Mononuclear cell (primary cell): Measurements from ENCODE around the gene UBN2. TPM values are rescaled to one million over a fixed set of nuclear protein-coding genes. Genes with fewer than 3 reads are reported as not detected.

ENCODE experiments used
- H3K27me3 ChIP-seq: 2 replicates; pipeline ENCODE4 v1.6.0; 2011; ENCODE audit warnings: low read length, control low read depth; ENCODE audit not compliant: insufficient read depth
- H3K4me1 ChIP-seq: 2 replicates; pipeline ENCODE4 v1.5.1; 2011; ENCODE audit warnings: mild to moderate bottlenecking, low read length, control low read depth; ENCODE audit not compliant: insufficient read depth
- H3K4me3 ChIP-seq: 2 replicates; pipeline ENCODE4 v1.5.1; 2011; ENCODE audit warnings: mild to moderate bottlenecking, low read length, moderate library complexity
- H3K9me3 ChIP-seq: 2 replicates; pipeline ENCODE4 v1.5.1; 2011; ENCODE audit warnings: low read depth, mild to moderate bottlenecking, control low read depth, low read length
- total RNA-seq: library from RNA; depleted of rRNA; stranded (reverse); fragments of >200 nt; gene quantifications from one replicate; pipeline ENCODE4 v1.2.3, GENCODE V29; 2012

Gene UBN2
- total RNA-seq, 1 donor = 6.0 TPM

DNA sequence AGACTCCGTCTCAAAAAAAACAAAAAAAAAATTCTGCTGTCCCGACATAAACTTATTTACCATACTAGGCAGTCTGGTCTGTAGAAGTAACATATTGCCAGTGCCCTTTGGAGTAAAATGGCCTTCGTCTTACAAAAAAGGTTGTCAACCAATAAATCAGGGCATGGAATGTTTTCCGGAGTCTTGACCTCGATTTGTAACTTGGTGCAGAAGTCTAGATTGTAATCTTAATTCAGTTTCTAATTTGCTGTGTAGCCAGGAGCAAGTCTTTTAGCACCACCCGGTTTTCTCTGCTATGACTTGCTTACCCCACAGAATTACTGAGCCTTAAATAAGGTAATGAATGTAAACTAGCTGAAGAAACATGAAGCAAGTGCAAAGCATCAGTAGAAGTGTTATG, 23.2 kb downstream of the UBN2 start:
- H3K4me3 ChIP-seq = no peak overlapping the region
- H3K9me3 ChIP-seq = no peaks in the 10 kb centered on the region
- H3K4me1 ChIP-seq = no peaks in the 10 kb centered on the region
- no peaks in the 10 kb centered on the region for H3K27me3 ChIP-seq

- Histone ChIP-seq H3K9me3 (no peaks in the 10 kb centered on the region), H3K4me3 (no peak overlapping the region), H3K4me1 (no peaks in the 10 kb centered on the region), H3K27me3 (no peaks in the 10 kb centered on the region)
These were observed 23.7 kb downstream of the UBN2 start for GRCh38 chr7:139254728-139255127.

DNA sequence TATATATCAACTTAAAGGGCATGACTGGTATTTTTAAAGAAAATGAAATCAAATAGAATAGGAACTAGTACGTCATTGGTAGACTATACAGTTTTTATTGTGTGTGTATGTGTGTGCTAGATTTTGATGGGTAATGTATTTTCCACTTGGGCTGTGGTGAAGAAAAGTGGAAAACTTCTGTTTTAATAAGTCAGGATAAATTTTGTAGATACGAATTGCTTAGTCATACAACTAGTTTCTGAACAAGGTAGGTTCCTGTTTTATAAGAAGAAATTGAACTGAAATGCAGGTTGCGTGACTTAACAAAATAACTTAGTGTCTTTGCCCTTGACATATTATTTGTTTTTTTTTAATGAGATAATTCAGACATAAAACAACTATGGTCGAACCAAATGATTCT, 24.3 kb downstream of the UBN2 start:
- no peaks in the 10 kb centered on the region for H3K27me3 ChIP-seq

DNA sequence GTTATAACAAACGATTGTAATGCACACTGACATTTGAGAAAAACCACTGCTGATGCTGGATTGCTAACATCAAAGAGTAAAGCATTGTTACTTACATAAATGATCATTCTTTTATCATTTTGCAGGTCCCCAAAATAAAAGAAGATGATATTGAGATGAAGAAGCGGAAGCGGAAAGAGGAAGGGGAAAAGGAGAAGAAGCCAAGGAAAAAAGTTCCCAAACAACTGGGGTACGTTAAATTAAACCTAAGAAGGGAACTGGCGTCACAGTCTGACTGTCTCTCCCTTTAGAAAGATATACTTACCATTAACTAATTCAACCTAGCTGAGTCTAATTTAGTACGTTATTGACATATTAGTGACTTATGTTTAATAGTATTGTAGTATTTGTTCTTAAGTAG, 28.1 kb downstream of the UBN2 start:
- H3K9me3 ChIP-seq = no peaks in the 10 kb centered on the region
- H3K27me3 ChIP-seq = no peaks in the 10 kb centered on the region
- no peaks in the 10 kb centered on the region for H3K4me1 ChIP-seq
- no peak overlapping the region for H3K4me3 ChIP-seq

More for the DNA sequence above, 24.3 kb downstream of the UBN2 start:
- Histone ChIP-seq H3K4me3 (no peak overlapping the region), H3K4me1 (no peaks in the 10 kb centered on the region), H3K9me3 (no peaks in the 10 kb centered on the region)

DNA sequence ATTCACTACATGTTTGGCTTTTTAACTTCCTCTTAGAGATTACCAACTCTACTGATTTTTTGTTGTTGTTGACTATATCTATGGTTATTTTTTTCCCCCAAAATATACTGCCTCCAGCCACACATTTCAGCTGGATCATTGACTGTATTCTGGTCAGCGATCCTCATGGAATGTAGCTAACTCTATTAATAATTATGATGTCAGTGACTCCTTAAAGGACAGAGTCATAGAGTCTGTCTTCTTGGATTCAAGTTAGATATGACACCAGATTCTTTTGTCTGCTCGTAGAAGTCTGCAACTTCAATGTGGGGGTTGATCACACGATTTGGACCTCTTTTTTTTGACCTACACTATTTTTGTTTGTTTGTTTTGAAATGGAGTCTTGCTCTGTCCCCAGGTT, 33.2 kb downstream of the UBN2 start:
- Histone ChIP-seq H3K4me1 (no peaks in the 10 kb centered on the region), H3K27me3 (no peaks in the 10 kb centered on the region), H3K9me3 (no peaks in the 10 kb centered on the region), H3K4me3 (no peak overlapping the region)

DNA sequence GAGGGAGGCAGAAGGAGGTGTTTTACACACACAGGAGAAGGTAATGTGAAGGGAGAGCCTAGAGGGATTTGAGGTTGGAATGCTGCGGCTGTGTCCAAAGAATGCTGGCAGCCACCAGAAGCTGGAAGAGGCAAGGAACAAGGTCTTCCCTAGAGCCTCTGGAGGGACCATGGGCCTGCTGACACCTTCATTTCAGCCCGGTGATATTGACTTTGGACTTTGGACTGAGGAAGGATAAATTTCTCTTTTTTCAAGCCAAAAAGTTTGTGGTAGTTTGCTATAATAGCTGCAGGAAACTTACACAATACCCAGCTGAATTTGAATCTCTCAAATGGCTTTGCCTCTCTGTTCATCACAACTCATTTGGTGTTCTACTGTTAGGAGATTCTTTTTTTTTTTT, 34.6 kb downstream of the UBN2 start:
- Histone ChIP-seq H3K4me1 (no peaks in the 10 kb centered on the region), H3K27me3 (no peaks in the 10 kb centered on the region), H3K9me3 (no peaks in the 10 kb centered on the region), H3K4me3 (no peak overlapping the region)

- H3K4me3 ChIP-seq = no peak overlapping the region
- no peaks in the 10 kb centered on the region for H3K4me1 ChIP-seq
- no peaks in the 10 kb centered on the region for H3K27me3 ChIP-seq
- no peaks in the 10 kb centered on the region for H3K9me3 ChIP-seq
These were observed 40.9 kb downstream of the UBN2 start for GRCh38 chr7:139271718-139272628.

DNA sequence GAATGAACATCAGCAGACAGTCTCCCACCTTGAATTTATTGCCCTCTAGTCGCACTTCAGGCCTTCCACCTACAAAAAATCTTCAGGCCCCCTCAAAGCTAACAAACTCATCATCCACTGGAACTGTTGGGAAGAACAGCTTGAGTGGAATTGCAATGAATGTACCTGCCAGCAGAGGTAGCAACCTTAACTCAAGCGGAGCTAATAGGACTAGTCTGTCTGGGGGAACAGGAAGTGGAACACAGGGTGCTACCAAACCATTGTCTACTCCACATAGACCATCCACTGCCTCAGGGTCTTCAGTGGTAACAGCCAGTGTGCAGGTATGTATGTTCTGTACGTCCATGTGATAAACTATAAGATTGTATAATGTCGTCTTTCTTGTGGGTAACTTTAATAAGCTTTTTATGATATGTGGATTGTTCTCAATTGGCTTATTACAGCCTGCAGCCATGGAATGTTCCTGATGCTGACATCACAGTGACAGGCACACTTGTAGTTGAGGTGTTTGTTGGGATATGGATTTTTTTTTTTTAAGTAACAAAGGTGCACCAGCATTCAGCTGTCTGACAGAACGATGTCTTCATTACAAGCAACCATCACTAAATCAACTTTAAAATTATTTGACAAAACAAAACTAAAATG, 53.3 kb downstream of the UBN2 start:
- Histone ChIP-seq H3K4me1 (no peaks in the 10 kb centered on the region), H3K9me3 (no peaks in the 10 kb centered on the region), H3K27me3 (no peaks in the 10 kb centered on the region), H3K4me3 (no peak overlapping the region)

DNA sequence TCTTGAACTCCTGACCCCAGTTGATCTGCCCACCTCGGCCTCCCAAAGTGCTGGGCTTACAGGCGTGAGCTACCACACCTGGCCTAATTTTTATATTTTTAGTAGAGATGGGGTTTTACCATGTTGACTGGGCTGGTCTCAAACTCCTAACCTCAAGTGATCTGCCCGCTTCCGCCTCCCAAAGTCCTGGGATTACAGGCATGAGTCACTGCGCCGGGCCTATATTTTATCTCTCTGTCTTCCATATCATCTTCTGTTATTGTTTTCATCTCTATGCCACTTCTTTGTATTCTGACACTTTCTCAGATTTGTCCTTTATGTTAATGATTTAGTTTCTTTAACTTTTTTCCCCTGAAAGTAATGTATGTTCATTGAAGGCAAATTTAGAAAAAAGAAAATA, 55.1 kb downstream of the UBN2 start:
- no peaks in the 10 kb centered on the region for H3K9me3 ChIP-seq
- no peaks in the 10 kb centered on the region for H3K4me1 ChIP-seq
- H3K27me3 ChIP-seq = no peaks in the 10 kb centered on the region
- no peak overlapping the region for H3K4me3 ChIP-seq

- Histone ChIP-seq H3K4me3 (no peak overlapping the region), H3K27me3 (no peaks in the 10 kb centered on the region), H3K9me3 (no peaks in the 10 kb centered on the region), H3K4me1 (no peaks in the 10 kb centered on the region)
These were observed 61.8 kb downstream of the UBN2 start for GRCh38 chr7:139292821-139293220.

DNA sequence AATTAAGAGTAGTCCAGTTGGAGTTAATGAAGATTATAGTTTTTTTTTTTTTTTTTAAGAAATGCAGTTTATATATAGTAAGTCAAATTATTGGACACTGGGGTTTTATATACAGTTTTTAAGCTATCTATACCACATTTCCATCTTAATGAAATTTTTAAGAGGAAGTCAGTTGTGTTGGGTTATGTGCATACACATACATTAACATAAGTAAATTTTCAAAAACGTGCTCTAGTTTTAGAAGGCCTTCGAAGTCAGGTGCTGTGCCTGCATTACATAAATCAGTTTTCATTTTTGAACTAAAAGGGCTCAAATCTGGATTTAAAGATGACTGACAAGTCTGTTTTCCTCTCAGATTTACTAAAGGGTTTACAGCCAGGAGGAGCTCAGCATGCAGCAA, 62.5 kb downstream of the UBN2 start:
- no peaks in the 10 kb centered on the region for H3K27me3 ChIP-seq
- H3K4me1 ChIP-seq = no peaks in the 10 kb centered on the region
- H3K9me3 ChIP-seq = no peaks in the 10 kb centered on the region
- H3K4me3 ChIP-seq = no peak overlapping the region

DNA sequence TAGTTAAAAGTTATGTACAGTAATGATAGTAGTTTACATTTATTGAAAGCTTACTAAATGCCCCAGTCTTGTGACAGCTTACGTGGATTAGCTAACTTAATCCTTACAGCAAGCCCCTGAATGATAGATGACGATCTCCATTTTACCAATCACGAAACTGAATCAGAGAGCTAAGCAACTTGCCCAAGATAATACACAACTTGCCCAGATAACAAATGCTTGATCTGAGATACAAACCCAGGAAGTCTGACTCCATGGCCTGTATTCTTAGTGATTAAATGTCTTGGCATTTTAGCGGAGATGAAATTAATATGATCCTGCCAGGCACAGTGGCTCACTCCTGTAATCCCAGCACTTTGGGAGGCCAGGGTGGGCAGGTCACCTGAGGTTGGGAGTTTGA, 63.2 kb downstream of the UBN2 start:
- H3K9me3 ChIP-seq = no peaks in the 10 kb centered on the region
- H3K4me1 ChIP-seq = no peaks in the 10 kb centered on the region
- no peaks in the 10 kb centered on the region for H3K27me3 ChIP-seq
- no peak overlapping the region for H3K4me3 ChIP-seq

- no peaks in the 10 kb centered on the region for H3K9me3 ChIP-seq
These were observed 64.0 kb downstream of the UBN2 start for GRCh38 chr7:139294951-139295575.

DNA sequence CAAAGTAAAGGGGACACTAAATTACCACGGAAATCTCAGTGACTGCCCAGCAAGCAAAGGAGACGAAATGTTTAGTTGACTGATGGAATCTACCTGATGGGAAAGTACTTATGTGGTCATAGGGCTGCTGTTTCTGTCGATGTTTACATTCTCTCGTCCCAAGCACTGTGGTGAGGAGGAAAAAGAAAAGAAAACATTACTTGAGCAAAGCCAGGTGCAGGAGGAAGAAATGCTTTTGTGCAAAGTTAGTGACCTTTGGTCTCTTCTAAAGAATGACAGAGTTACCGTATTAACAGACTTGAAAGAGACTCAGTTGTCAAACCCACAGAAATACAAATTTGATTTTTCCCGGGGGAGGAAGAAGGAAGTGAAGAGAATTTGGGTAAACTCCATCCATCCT, 66.8 kb downstream of the UBN2 start:
- no peaks in the 10 kb centered on the region for H3K4me1 ChIP-seq
- no peaks in the 10 kb centered on the region for H3K9me3 ChIP-seq
- H3K4me3 ChIP-seq = no peak overlapping the region
- H3K27me3 ChIP-seq = no peaks in the 10 kb centered on the region

More at GRCh38 chr7:139294951-139295575, 64.0 kb downstream of the UBN2 start:
- Histone ChIP-seq H3K4me1 (no peaks in the 10 kb centered on the region), H3K4me3 (no peak overlapping the region), H3K27me3 (no peaks in the 10 kb centered on the region)

DNA sequence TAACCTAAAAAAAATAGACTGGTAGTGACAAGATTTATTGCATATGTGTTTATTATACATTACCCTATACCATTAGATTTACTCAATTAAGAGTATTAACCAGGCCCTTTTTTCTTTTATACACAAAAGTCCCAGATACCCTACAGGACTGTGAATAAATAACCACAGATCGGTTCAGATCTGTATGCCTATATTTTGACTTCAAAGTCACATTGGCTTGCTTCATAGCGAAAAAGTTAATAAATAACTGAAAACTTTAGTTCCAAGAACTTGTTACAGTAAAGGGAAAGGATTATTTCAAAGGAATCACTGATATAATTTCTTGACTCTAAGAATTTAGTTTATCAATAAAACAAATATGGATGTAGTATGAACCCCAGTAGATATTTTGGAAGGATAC, 68.3 kb downstream of the UBN2 start:
- no peaks in the 10 kb centered on the region for H3K27me3 ChIP-seq
- H3K4me3 ChIP-seq = no peak overlapping the region
- H3K9me3 ChIP-seq = no peaks in the 10 kb centered on the region
- H3K4me1 ChIP-seq = no peaks in the 10 kb centered on the region
